Measurements from ENCODE around the gene SRXN1.
"Not testable (repeated sequence)": the region's sequence is repeated elsewhere in the genome, so short reads cannot be mapped to it uniquely, and the experiment has no call there.

Gene SRXN1

GRCh38 chr20:653110-653589 is at the start of gene SRXN1:
Gene SRXN1 (minus strand): TSS chr20:653200. CDS start chr20:653185, 15 bp downstream.
- Histone ChIP-seq H3K9me3 (ENCODE audit: control insufficient read depth, low read depth, low read length) (no peaks in the 10 kb centered on the region), H3K36me3 (ENCODE audit: control insufficient read depth, low read depth, low read length) (peaks cover 15% of the 10 kb centered on the region), H3K4me3 (ENCODE audit: low read length) (peak within 1 kb of the TSS; percentile 72), H3K27ac (ENCODE audit: low read length) (no peak within 1 kb of the TSS), H3K4me1 (ENCODE audit: control insufficient read depth, low read depth, low read length) (peaks cover 31% of the 10 kb centered on the region), H3K9ac (ENCODE audit: low read length) (peak within 1 kb of the TSS; percentile 70), H3K27me3 (ENCODE audit: control insufficient read depth, insufficient read depth, low read length) (peaks cover 11% of the 10 kb centered on the region)

DNA sequence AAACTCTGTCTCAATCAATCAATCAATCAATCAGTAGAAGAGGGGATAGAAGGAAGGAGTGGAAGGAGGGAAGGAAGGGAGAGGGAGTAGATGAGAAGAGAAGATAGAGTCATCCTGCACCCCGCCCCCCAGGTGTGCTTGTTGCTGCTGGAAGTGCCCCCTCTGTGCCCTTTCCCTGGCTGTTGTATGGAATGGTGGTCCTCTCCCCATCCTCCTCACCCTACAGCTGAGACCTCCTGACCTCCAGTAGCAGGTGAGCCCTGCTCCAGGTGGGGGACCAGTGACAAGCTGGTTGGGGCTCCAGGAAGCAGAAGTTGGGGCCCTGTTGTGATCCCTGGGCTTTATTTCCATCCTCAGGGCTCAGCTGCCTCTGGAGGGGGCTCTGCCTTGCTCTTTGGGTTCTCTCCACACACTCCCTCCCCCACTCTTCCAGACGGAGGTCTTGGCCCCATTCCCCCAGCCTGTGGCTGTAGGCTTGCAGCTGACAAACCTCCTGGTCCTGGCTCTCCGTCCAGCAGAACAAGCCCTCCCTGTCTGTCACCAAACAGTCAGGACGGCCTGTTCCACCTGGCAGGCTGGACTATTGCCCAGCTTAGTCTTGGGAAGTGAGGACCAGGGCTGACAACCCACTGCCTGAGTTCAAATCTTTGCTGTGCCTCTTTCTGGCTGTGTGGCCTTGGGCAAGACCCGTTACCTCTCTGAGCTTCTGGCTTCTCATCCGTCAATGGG is 48.6 kb upstream of the SRXN1 start:
- Histone ChIP-seq H3K36me3 (ENCODE audit: control insufficient read depth, low read depth, low read length) (no peaks in the 10 kb centered on the region), H3K27ac (ENCODE audit: low read length) (no peak overlapping the region), H3K9me3 (ENCODE audit: control insufficient read depth, low read depth, low read length) (no peaks in the 10 kb centered on the region), H3K27me3 (ENCODE audit: control insufficient read depth, insufficient read depth, low read length) (no peaks in the 10 kb centered on the region), H3K4me3 (ENCODE audit: low read length) (no peak overlapping the region), H3K4me1 (ENCODE audit: control insufficient read depth, low read depth, low read length) (peaks cover 11% of the 10 kb centered on the region), H3K9ac (ENCODE audit: low read length) (no peak overlapping the region)

GRCh38 chr20:699811-700338 is 46.9 kb upstream of the SRXN1 start:
- Histone ChIP-seq H3K9ac (ENCODE audit: low read length) (no peak overlapping the region), H3K27ac (ENCODE audit: low read length) (no peak overlapping the region), H3K4me1 (ENCODE audit: control insufficient read depth, low read depth, low read length) (peaks cover 11% of the 10 kb centered on the region), H3K27me3 (ENCODE audit: control insufficient read depth, insufficient read depth, low read length) (no peaks in the 10 kb centered on the region), H3K36me3 (ENCODE audit: control insufficient read depth, low read depth, low read length) (no peaks in the 10 kb centered on the region), H3K4me3 (ENCODE audit: low read length) (no peak overlapping the region), H3K9me3 (ENCODE audit: control insufficient read depth, low read depth, low read length) (no peaks in the 10 kb centered on the region)

- H3K4me3 ChIP-seq (ENCODE audit: low read length) = no peak overlapping the region
- no peaks in the 10 kb centered on the region for H3K27me3 ChIP-seq (ENCODE audit: control insufficient read depth, insufficient read depth, low read length)
- H3K4me1 ChIP-seq (ENCODE audit: control insufficient read depth, low read depth, low read length) = peaks cover 11% of the 10 kb centered on the region
- no peaks in the 10 kb centered on the region for H3K36me3 ChIP-seq (ENCODE audit: control insufficient read depth, low read depth, low read length)
- H3K9me3 ChIP-seq (ENCODE audit: control insufficient read depth, low read depth, low read length) = no peaks in the 10 kb centered on the region
- no peak overlapping the region for H3K27ac ChIP-seq (ENCODE audit: low read length)
- no peak overlapping the region for H3K9ac ChIP-seq (ENCODE audit: low read length)
Observed at GRCh38 chr20:699342-699741, 46.3 kb upstream of the SRXN1 start.

DNA sequence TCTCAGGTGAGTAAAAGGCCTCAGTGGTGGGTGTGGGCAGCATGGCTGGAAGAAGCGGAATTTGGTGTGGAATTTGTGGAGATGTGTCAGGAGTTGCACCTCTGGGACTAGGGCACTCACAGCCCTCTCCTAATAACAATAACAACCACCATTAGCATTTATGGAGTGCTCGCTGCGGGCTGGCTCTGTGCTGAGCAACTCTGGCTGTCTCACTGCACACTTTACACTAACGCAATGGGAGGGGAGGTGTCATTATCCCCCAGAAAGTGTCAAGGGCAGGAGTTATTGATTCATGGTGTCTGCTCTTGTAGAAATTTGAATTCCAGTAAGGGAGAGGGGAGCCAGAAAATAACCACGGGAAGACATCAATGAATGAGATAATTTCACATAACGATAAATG is 45.3 kb upstream of the SRXN1 start:
- Histone ChIP-seq H3K27ac (ENCODE audit: low read length) (no peak overlapping the region), H3K4me1 (ENCODE audit: control insufficient read depth, low read depth, low read length) (peaks cover 11% of the 10 kb centered on the region), H3K4me3 (ENCODE audit: low read length) (no peak overlapping the region), H3K27me3 (ENCODE audit: control insufficient read depth, insufficient read depth, low read length) (no peaks in the 10 kb centered on the region), H3K9me3 (ENCODE audit: control insufficient read depth, low read depth, low read length) (no peaks in the 10 kb centered on the region), H3K9ac (ENCODE audit: low read length) (no peak overlapping the region), H3K36me3 (ENCODE audit: control insufficient read depth, low read depth, low read length) (no peaks in the 10 kb centered on the region)

- Histone ChIP-seq H3K27ac (ENCODE audit: low read length) (no peak overlapping the region), H3K4me3 (ENCODE audit: low read length) (no peak overlapping the region), H3K27me3 (ENCODE audit: control insufficient read depth, insufficient read depth, low read length) (no peaks in the 10 kb centered on the region), H3K9me3 (ENCODE audit: control insufficient read depth, low read depth, low read length) (no peaks in the 10 kb centered on the region), H3K4me1 (ENCODE audit: control insufficient read depth, low read depth, low read length) (peaks cover 11% of the 10 kb centered on the region), H3K36me3 (ENCODE audit: control insufficient read depth, low read depth, low read length) (no peaks in the 10 kb centered on the region), H3K9ac (ENCODE audit: low read length) (no peak overlapping the region)
Observed at GRCh38 chr20:697826-698225, 44.8 kb upstream of the SRXN1 start.

- Histone ChIP-seq H3K9ac (ENCODE audit: low read length) (no peak overlapping the region), H3K4me3 (ENCODE audit: low read length) (no peak overlapping the region), H3K27ac (ENCODE audit: low read length) (no peak overlapping the region), H3K27me3 (ENCODE audit: control insufficient read depth, insufficient read depth, low read length) (no peaks in the 10 kb centered on the region), H3K4me1 (ENCODE audit: control insufficient read depth, low read depth, low read length) (peaks cover 10% of the 10 kb centered on the region), H3K9me3 (ENCODE audit: control insufficient read depth, low read depth, low read length) (no peaks in the 10 kb centered on the region), H3K36me3 (ENCODE audit: control insufficient read depth, low read depth, low read length) (no peaks in the 10 kb centered on the region)
Observed at GRCh38 chr20:695165-695866, 42.3 kb upstream of the SRXN1 start.

DNA sequence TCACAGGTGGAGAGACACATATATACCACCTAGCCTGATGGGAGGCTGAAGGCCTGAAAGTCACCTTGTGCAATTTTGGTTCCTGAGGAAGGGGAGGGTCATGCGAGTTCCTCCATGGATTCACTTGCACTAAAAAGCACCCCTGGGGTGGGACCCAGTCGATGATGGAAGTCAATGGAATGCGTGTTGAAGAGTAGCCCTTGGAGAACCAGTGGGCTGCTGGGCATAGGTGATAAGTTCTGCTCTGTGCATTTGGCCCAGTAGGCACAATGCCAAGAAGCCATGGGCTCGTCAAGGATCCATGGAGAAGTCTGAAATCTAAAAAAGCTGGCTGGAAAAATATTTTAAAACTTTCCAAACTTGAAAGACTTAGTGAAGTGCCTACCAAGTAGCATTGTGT is 41.5 kb upstream of the SRXN1 start:
- Histone ChIP-seq H3K9ac (ENCODE audit: low read length) (no peak overlapping the region), H3K4me1 (ENCODE audit: control insufficient read depth, low read depth, low read length) (peaks cover 2% of the 10 kb centered on the region), H3K4me3 (ENCODE audit: low read length) (no peak overlapping the region), H3K27me3 (ENCODE audit: control insufficient read depth, insufficient read depth, low read length) (no peaks in the 10 kb centered on the region), H3K36me3 (ENCODE audit: control insufficient read depth, low read depth, low read length) (no peaks in the 10 kb centered on the region), H3K9me3 (ENCODE audit: control insufficient read depth, low read depth, low read length) (no peaks in the 10 kb centered on the region), H3K27ac (ENCODE audit: low read length) (no peak overlapping the region)

GRCh38 chr20:693786-694185 is 40.8 kb upstream of the SRXN1 start:
- H3K4me1 ChIP-seq (ENCODE audit: control insufficient read depth, low read depth, low read length); H3K27ac ChIP-seq (ENCODE audit: low read length); H3K36me3 ChIP-seq (ENCODE audit: control insufficient read depth, low read depth, low read length); H3K27me3 ChIP-seq (ENCODE audit: control insufficient read depth, insufficient read depth, low read length); H3K4me3 ChIP-seq (ENCODE audit: low read length); H3K9ac ChIP-seq (ENCODE audit: low read length); H3K9me3 ChIP-seq (ENCODE audit: control insufficient read depth, low read depth, low read length): not testable (repeated sequence)

- Histone ChIP-seq H3K27me3 (ENCODE audit: control insufficient read depth, insufficient read depth, low read length) (no peaks in the 10 kb centered on the region), H3K27ac (ENCODE audit: low read length) (no peak overlapping the region), H3K9ac (ENCODE audit: low read length) (no peak overlapping the region), H3K4me1 (ENCODE audit: control insufficient read depth, low read depth, low read length) (peaks cover 11% of the 10 kb centered on the region), H3K36me3 (ENCODE audit: control insufficient read depth, low read depth, low read length) (no peaks in the 10 kb centered on the region), H3K4me3 (ENCODE audit: low read length) (no peak overlapping the region), H3K9me3 (ENCODE audit: control insufficient read depth, low read depth, low read length) (no peaks in the 10 kb centered on the region)
Observed at GRCh38 chr20:692044-692443, 39.0 kb upstream of the SRXN1 start.

GRCh38 chr20:689947-690346 is 36.9 kb upstream of the SRXN1 start:
- Histone ChIP-seq H3K27ac (ENCODE audit: low read length) (no peak overlapping the region), H3K36me3 (ENCODE audit: control insufficient read depth, low read depth, low read length) (no peaks in the 10 kb centered on the region), H3K27me3 (ENCODE audit: control insufficient read depth, insufficient read depth, low read length) (no peaks in the 10 kb centered on the region), H3K9me3 (ENCODE audit: control insufficient read depth, low read depth, low read length) (no peaks in the 10 kb centered on the region), H3K9ac (ENCODE audit: low read length) (no peak overlapping the region), H3K4me1 (ENCODE audit: control insufficient read depth, low read depth, low read length) (peaks cover 11% of the 10 kb centered on the region), H3K4me3 (ENCODE audit: low read length) (no peak overlapping the region)
